Astrocyte of the spinal cord (primary cell): ENCODE data around the gene BNC1.

Experiments
- DNase-seq: peaks from one replicate; pipeline ENCODE4 v3.0.0; 2011; ENCODE audit warnings: low read depth, low spot score
- H3K4me3 ChIP-seq: 2 replicates; pipeline ENCODE4 v1.5.1; 2011; ENCODE audit warnings: low read depth, mild to moderate bottlenecking, low read length, moderate library complexity
- in situ Hi-C: cut with HindIII; loops from 2 replicates; pipeline ENCODE4 v1.10.0; 2017; ENCODE audit warnings: low sequenced_read_pairs
- TF ChIP-seq, protein P1 (sequence below): IDR thresholded peaks from 2 replicates; pipeline ENCODE4 v1.5.1; 2012; ENCODE audit warnings: low read depth, mild to moderate bottlenecking, low read length, inconsistent platforms

The BNC1 gene

DNA sequence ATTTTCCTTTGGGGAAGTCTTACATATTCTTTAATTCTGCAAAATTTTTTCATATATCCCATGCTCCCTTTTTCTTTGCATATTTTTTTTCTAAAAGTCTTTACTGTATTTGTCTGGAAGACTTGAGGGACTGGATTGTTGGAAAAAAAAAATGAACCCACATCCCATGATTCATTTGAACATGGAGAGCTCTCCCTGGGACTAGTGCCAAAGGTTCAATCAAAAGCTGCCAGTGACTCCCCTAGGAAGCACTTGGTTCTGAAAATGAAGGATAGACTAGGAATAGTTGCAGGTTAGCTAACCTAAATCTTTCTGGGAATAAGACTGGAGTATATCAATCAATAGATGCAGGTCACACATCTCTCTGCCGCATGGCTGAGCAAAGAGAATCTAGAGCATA, 16.4 kb upstream of the BNC1 start:
- no peak for DNase-seq
- no peak overlapping the region for H3K4me3 ChIP-seq
- TF ChIP-seq, protein P1, sequence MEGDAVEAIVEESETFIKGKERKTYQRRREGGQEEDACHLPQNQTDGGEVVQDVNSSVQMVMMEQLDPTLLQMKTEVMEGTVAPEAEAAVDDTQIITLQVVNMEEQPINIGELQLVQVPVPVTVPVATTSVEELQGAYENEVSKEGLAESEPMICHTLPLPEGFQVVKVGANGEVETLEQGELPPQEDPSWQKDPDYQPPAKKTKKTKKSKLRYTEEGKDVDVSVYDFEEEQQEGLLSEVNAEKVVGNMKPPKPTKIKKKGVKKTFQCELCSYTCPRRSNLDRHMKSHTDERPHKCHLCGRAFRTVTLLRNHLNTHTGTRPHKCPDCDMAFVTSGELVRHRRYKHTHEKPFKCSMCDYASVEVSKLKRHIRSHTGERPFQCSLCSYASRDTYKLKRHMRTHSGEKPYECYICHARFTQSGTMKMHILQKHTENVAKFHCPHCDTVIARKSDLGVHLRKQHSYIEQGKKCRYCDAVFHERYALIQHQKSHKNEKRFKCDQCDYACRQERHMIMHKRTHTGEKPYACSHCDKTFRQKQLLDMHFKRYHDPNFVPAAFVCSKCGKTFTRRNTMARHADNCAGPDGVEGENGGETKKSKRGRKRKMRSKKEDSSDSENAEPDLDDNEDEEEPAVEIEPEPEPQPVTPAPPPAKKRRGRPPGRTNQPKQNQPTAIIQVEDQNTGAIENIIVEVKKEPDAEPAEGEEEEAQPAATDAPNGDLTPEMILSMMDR: no peak
- in situ Hi-C loops: no loop called here

DNA sequence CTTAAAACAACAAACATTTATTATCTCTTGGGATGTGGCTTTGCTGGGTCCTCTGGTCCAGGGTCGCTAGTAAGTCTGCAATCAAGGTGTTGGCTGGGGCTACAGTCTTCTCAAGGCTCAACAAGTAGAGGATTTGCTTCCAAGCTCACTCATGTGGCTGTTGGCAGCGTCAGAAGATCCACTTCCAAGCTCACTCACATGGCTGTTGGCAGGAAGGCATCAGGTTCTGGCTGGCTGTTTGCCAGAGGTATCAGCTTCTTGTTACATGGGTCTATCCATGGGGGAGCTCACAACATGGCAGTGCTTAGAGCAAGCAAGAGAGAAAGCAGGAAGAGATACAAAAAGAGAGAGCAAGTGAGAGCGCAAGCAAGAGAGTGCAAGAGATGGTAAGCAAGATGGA, 15.0 kb upstream of the BNC1 start:
- no peak for DNase-seq
- in situ Hi-C loops: no loop called here
- H3K4me3 ChIP-seq: no peak overlapping the region
- TF ChIP-seq, protein P1: no peak

DNA sequence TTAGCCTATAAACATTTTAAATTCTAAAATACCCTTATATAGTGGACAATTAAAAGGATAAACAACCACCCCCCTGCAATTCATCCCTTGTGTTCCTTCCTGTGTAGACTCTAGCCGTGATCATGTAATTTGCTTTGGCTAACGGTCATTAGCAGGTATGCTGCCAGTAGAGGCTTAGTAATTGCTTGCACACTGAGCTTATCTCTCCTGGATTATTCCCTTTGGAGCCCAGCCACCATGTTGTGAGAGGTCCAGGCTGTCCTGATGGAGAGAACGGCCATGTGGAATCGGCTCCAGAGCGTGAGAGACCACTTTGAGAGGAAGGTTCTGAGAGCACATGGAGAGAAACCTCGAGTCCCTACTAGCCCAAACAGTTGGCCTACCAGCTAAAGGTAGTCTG, 11.0 kb upstream of the BNC1 start:
- TF ChIP-seq, protein P1: no peak
- in situ Hi-C loops: no loop called here
- no peak for DNase-seq
- H3K4me3 ChIP-seq: no peak overlapping the region

DNA sequence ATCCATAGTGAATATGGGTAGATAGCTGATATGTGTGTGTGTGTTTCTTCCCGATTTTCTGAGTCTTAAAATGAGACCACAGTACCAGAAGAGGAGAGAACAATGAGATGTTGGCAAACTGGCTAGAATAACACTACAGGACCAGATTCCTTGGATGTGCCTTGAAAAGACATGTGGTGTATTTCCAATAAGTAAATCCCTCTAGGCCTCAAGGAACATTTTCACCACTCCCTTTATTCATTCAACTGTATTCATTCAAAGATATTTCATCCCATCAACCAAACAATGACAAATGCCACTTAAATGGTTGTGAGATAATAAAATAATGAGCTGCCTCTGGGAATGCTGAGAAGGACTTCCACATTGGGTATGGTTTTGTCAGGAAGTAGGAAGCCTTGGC, 8.7 kb upstream of the BNC1 start:
- in situ Hi-C loops: no loop called here
- DNase-seq: no peak
- TF ChIP-seq, protein P1: no peak
- no peak overlapping the region for H3K4me3 ChIP-seq

DNA sequence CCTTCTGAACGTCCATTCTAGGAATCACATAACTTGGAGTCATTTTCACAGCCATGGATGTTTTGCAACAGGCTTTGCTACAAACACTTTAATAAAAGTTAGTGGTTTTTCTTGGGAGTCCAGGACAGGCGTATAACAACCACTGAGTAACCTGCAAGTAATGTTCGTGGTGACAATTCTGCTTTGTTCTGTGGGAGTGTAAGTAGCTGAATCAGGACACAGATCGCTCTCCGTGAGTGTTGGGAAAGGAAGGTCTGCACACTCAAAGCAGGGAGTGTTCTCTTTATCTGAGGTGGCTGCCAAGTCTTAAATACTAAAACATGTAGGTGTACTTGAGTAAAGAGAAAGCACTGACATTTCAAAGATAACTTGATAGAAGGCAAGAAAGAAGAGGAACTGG, 7.9 kb upstream of the BNC1 start:
- no peak overlapping the region for H3K4me3 ChIP-seq
- peak; percentile 56 for DNase-seq
- in situ Hi-C loops: no loop called here
- TF ChIP-seq, protein P1: no peak

DNA sequence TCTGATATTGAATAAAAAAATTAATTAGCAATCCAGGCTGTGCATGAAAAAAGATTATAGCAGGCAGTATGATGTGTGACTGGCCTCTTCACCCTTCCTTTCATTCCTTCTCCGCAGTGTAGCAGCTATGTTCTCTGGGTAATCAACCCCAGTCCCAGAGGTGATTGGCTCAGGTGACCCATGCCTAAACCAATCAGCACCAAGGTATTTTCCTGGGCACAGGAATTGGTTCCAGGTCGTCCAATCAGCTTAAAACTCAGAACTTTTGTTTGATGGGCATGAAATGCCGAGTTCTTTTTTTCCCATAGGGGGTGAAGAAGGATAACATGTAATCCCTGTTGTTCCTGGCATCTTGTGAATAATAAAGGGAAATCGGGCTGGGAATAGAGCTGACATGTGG, 5.8 kb upstream of the BNC1 start:
- TF ChIP-seq, protein P1: no peak
- no peak overlapping the region for H3K4me3 ChIP-seq
- in situ Hi-C loops: no loop called here
- no peak for DNase-seq

DNA sequence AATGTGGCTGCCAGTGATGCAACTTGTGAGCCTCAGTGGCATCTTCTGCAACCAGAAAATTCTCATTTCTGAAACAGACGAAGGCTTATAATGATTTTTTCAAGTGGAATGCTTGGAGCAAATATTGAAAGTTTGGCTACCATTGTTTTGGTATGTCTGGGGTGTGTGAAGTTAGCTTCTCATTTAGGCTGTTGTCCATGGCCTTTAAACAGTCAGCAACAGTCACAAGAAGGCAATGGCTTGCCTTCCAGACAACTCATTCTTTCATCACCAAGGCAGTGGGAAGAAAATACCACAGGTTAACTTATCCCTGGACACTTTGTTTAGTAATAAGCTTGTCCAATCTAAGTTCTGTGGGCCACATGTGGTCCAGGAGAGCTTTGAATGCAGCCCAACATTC, 4.7 kb upstream of the BNC1 start:
- H3K4me3 ChIP-seq: no peak overlapping the region
- in situ Hi-C loops: no loop called here
- DNase-seq: peak; percentile 44
- TF ChIP-seq, protein P1: no peak
